ENCODE measurements around the gene PTPRD. TPM values are rescaled to one million over a fixed set of nuclear protein-coding genes. Genes with fewer than 3 reads are reported as not detected.
"Not testable (repeated sequence)": the region's sequence is repeated elsewhere in the genome, so short reads cannot be mapped to it uniquely, and the experiment has no call there.

Gene PTPRD
- total RNA-seq, 4 donors from 2014 or later = 85.8 to 169 (median 135) TPM

DNA sequence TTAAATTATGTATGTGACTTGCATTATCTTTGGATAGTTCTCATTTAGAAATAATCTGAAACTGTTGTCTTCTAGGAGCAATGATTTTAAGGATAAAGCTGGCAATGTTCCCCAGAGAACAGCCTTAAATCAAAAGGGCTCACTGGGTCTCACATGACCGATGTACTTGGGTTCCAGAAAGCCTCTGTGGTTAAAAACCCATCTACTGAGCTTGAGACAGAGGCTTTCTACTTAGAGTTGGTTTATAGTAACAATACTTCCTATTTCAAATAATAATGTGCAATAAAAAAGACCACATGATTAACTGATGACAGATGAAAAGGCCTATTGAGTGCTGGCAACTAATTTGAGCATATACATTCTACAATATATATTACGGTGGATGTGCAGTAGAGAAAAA is 1143.5 kb downstream of the PTPRD start:
- H3K27me3 ChIP-seq = no peaks in the 10 kb centered on the region
- no peak for DNase-seq
- no peaks in the 10 kb centered on the region for H3K9me3 ChIP-seq
- H3K4me1 ChIP-seq = no peaks in the 10 kb centered on the region
- no peaks in the 10 kb centered on the region for H3K36me3 ChIP-seq
- no peak overlapping the region for H3K27ac ChIP-seq
- H3K4me3 ChIP-seq = no peak overlapping the region
- no peak for TF ChIP-seq POLR2A (IDR thresholded peaks at IDR 0.05)
- TF ChIP-seq, protein P1, sequence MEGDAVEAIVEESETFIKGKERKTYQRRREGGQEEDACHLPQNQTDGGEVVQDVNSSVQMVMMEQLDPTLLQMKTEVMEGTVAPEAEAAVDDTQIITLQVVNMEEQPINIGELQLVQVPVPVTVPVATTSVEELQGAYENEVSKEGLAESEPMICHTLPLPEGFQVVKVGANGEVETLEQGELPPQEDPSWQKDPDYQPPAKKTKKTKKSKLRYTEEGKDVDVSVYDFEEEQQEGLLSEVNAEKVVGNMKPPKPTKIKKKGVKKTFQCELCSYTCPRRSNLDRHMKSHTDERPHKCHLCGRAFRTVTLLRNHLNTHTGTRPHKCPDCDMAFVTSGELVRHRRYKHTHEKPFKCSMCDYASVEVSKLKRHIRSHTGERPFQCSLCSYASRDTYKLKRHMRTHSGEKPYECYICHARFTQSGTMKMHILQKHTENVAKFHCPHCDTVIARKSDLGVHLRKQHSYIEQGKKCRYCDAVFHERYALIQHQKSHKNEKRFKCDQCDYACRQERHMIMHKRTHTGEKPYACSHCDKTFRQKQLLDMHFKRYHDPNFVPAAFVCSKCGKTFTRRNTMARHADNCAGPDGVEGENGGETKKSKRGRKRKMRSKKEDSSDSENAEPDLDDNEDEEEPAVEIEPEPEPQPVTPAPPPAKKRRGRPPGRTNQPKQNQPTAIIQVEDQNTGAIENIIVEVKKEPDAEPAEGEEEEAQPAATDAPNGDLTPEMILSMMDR (IDR thresholded peaks at IDR 0.05) = no peak

GRCh38 chr9:9441874-9442273 is 1170.9 kb downstream of the PTPRD start:
- H3K36me3 ChIP-seq, H3K27ac ChIP-seq, H3K27me3 ChIP-seq, H3K4me3 ChIP-seq, H3K4me1 ChIP-seq, DNase-seq, H3K9me3 ChIP-seq: not testable (repeated sequence)

DNA sequence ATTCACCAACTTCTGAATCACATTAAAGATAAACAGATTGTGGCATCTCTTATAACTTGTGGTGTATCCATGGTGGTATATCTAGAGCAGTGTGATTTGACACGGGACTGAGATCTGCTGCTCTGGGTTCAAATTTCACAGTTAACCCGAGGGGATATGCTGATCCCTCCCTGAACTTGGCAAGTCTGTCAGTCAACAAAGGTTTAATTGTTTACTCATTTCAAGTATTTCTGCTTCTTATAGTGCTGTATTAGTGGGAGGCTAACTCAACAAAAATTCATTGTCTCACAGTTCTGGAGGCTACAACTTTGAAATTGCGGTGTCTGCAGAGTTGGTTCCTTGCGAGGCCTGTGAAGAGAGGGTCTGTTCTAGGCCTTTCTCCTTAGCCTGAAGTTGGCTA is 1175.2 kb downstream of the PTPRD start:
- Histone ChIP-seq H3K27me3 (no peaks in the 10 kb centered on the region), H3K4me1 (no peaks in the 10 kb centered on the region), H3K36me3 (no peaks in the 10 kb centered on the region), H3K9me3 (no peaks in the 10 kb centered on the region), H3K27ac (no peak overlapping the region), H3K4me3 (no peak overlapping the region)
- DNase-seq = no peak
- TF ChIP-seq, protein P1 (IDR thresholded peaks at IDR 0.05) = no peak
- no peak for TF ChIP-seq POLR2A (IDR thresholded peaks at IDR 0.05)

- not testable (repeated sequence) for H3K4me3 ChIP-seq
These were observed 1186.3 kb downstream of the PTPRD start for GRCh38 chr9:9426454-9426853.

GRCh38 chr9:9412241-9412640 is 1200.6 kb downstream of the PTPRD start:
- Histone ChIP-seq H3K36me3 (no peaks in the 10 kb centered on the region), H3K27ac (no peak overlapping the region), H3K9me3 (no peaks in the 10 kb centered on the region), H3K27me3 (no peaks in the 10 kb centered on the region), H3K4me1 (no peaks in the 10 kb centered on the region), H3K4me3 (no peak overlapping the region)
- DNase-seq = no peak
- TF ChIP-seq, protein P1 (IDR thresholded peaks at IDR 0.05) = no peak
- no peak for TF ChIP-seq POLR2A (IDR thresholded peaks at IDR 0.05)

More at GRCh38 chr9:9426454-9426853, 1186.3 kb downstream of the PTPRD start:
- H3K4me1 ChIP-seq, DNase-seq, H3K9me3 ChIP-seq, H3K36me3 ChIP-seq, H3K27ac ChIP-seq, H3K27me3 ChIP-seq: not testable (repeated sequence)

DNA sequence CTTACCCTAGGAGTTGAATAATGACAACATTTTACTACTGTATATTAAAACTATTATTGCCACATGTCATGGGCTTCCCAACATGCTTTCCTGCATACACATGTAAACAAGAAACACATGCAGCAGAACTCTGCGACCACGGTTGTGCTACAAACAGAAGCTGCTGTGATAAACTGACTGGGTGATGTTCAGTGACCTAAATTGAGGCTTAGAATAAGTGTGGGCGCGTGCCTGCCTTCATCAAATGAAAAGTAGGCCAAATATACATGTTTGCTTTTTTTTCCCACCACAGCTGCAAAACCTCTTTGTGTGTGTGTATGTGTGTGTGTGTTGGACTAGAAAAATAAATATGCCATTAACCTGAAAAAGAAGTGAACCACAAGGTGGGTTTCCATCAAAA is 1202.1 kb downstream of the PTPRD start:
- Histone ChIP-seq H3K27ac (no peak overlapping the region), H3K9me3 (no peaks in the 10 kb centered on the region), H3K27me3 (no peaks in the 10 kb centered on the region), H3K36me3 (no peaks in the 10 kb centered on the region), H3K4me3 (no peak overlapping the region), H3K4me1 (no peaks in the 10 kb centered on the region)
- TF ChIP-seq, protein P1 (IDR thresholded peaks at IDR 0.05) = no peak
- TF ChIP-seq POLR2A (IDR thresholded peaks at IDR 0.05) = no peak
- no peak for DNase-seq

DNA sequence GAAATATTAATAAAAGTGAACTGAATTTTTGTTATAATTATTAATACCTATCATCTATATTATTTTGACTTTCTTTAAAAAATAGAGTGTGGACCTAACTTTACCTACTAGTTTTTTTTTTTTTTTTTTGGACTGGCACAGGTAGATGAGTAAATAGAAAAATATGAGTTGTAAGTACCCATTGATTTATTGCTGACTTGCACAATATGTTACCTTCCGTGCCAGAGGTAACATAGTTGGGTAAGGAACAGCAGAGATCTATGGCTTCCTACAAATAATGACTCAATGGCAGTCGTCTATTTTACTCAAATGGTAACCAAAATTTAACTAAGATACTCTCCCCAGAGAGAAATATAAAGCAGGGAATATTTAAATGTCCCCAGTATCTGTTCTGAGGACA is 1212.8 kb downstream of the PTPRD start:
- H3K4me3 ChIP-seq = no peak overlapping the region
- H3K27me3 ChIP-seq = no peaks in the 10 kb centered on the region
- no peak for DNase-seq
- no peak for TF ChIP-seq POLR2A (IDR thresholded peaks at IDR 0.05)
- TF ChIP-seq, protein P1 (IDR thresholded peaks at IDR 0.05) = no peak
- no peaks in the 10 kb centered on the region for H3K4me1 ChIP-seq
- H3K27ac ChIP-seq = no peak overlapping the region
- no peaks in the 10 kb centered on the region for H3K9me3 ChIP-seq
- H3K36me3 ChIP-seq = no peaks in the 10 kb centered on the region

All from Peyer's patch (tissue), 4 donors.